Loucy (cell line): ENCODE results near the gene ANP32B.
A peak's percentile ranks its signal among the peaks of the same experiment; 100 is the strongest.

Experiments used
- H2AFZ ChIP-seq: fragments of 200-600 bp; sonication (generic); 2 replicates; pipeline ENCODE4 v1.6.0; 2016; ENCODE audit warnings: antibody characterized with exemption, mild to moderate bottlenecking, low read length, moderate library complexity
- H3F3A ChIP-seq: fragments of 200-600 bp; 2 replicates; pipeline ENCODE4 v1.6.0; 2016; ENCODE audit warnings: antibody characterized with exemption, low read depth, mild to moderate bottlenecking
- H3K27me3 ChIP-seq: fragments of 200-600 bp; sonication (generic); 2 replicates; pipeline ENCODE4 v1.6.1; 2014; ENCODE audit warnings: low read length, mild to moderate bottlenecking; ENCODE audit not compliant: insufficient read depth, poor library complexity, severe bottlenecking
- H3K36me3 ChIP-seq: fragments of 200-600 bp; sonication (generic); 2 replicates; pipeline ENCODE4 v1.6.1; 2016; ENCODE audit warnings: low read length; ENCODE audit not compliant: insufficient read depth
- H3K4me1 ChIP-seq: fragments of 200-600 bp; sonication (generic); 2 replicates; pipeline ENCODE4 v1.5.1; 2014; ENCODE audit warnings: low read length, mild to moderate bottlenecking; ENCODE audit not compliant: insufficient read depth, poor library complexity, severe bottlenecking
- H3K4me2 ChIP-seq: fragments of 200-600 bp; sonication (generic); 2 replicates; pipeline ENCODE4 v1.6.0; 2014; ENCODE audit warnings: antibody characterized with exemption, low read length, low read depth, mild to moderate bottlenecking; ENCODE audit not compliant: poor library complexity, severe bottlenecking
- H3K4me3 ChIP-seq: fragments of 200-600 bp; sonication (generic); 2 replicates; pipeline ENCODE4 v1.5.1; 2014; ENCODE audit warnings: low read length, mild to moderate bottlenecking, mixed read lengths; ENCODE audit not compliant: poor library complexity, severe bottlenecking
- H3K79me2 ChIP-seq: fragments of 200-600 bp; sonication (generic); 2 replicates; pipeline ENCODE4 v1.6.1; 2014; ENCODE audit warnings: low read length; ENCODE audit not compliant: insufficient read depth
- H3K9ac ChIP-seq: fragments of 200-600 bp; sonication (generic); 2 replicates; pipeline ENCODE4 v1.6.0; 2014; ENCODE audit warnings: mild to moderate bottlenecking, low read depth, low read length, moderate library complexity; ENCODE audit not compliant: poor library complexity, severe bottlenecking
- H3K9me2 ChIP-seq: fragments of 200-600 bp; sonication (generic); replicated peaks from 2 replicates; pipeline ENCODE4 v1.6.1; 2016; ENCODE audit warnings: low read depth, low read length, mixed read lengths
- H3K9me3 ChIP-seq: fragments of 200-600 bp; sonication (generic); 2 replicates; pipeline ENCODE4 v1.6.1; 2014; ENCODE audit warnings: mild to moderate bottlenecking, antibody characterized with exemption, low read length, low read depth; ENCODE audit not compliant: insufficient read depth
- H4K20me1 ChIP-seq: fragments of 200-600 bp; sonication (generic); 2 replicates; pipeline ENCODE4 v1.6.0; 2014; ENCODE audit warnings: antibody characterized with exemption, low read length, mild to moderate bottlenecking; ENCODE audit not compliant: insufficient read depth, poor library complexity, severe bottlenecking
- EZH2phosphoT487 ChIP-seq: fragments of 200-600 bp; IDR thresholded peaks from 2 replicates; pipeline ENCODE4 v1.6.1; 2018; ENCODE audit warnings: antibody characterized with exemption, mild to moderate bottlenecking, moderate library complexity, borderline replicate concordance
- TF ChIP-seq, protein P1 (sequence below): fragments of 200-600 bp; sonication (generic); conservative IDR thresholded peaks from 2 replicates; pipeline ENCODE4 v1.5.1; 2014; ENCODE audit warnings: mild to moderate bottlenecking, antibody characterized with exemption, low read length

ANP32B gene

DNA sequence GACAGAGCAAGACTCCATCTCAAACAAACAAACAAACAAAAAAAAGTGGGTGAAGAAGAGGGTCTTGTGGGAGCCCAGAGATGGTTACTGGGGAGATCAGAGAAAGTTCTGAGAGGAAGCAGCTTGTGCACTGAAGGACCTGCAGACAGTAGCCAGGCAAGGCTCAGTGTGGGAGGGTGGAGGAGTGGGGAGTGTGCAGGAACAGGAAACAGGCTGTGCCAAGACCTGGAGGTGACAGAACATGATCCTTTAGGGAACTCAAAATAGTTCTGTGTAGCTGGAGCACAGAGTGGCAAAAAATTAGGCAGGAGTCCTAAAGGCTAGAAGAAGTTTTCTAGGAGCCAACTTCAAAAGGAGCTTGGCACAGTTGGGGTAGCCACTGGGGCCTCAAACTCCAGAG lies 54.2 kb downstream of the ANP32B start:
- Histone ChIP-seq H3K9ac (no peak overlapping the region), H3K4me2 (no peak overlapping the region), H2AFZ (no peak overlapping the region; the same call in 1 of the 2 replicates), H3K4me1 (peaks cover 2% of the 10 kb centered on the region), H3K4me3 (no peak overlapping the region), H3K36me3 (no peaks in the 10 kb centered on the region), H3K79me2 (no peaks in the 10 kb centered on the region), H4K20me1 (no peaks in the 10 kb centered on the region), H3K9me2 (no peaks in the 10 kb centered on the region), H3K9me3 (no peaks in the 10 kb centered on the region), H3K27me3 (no peaks in the 10 kb centered on the region), H3F3A (no peaks in the 10 kb centered on the region)
- TF ChIP-seq, protein P1, sequence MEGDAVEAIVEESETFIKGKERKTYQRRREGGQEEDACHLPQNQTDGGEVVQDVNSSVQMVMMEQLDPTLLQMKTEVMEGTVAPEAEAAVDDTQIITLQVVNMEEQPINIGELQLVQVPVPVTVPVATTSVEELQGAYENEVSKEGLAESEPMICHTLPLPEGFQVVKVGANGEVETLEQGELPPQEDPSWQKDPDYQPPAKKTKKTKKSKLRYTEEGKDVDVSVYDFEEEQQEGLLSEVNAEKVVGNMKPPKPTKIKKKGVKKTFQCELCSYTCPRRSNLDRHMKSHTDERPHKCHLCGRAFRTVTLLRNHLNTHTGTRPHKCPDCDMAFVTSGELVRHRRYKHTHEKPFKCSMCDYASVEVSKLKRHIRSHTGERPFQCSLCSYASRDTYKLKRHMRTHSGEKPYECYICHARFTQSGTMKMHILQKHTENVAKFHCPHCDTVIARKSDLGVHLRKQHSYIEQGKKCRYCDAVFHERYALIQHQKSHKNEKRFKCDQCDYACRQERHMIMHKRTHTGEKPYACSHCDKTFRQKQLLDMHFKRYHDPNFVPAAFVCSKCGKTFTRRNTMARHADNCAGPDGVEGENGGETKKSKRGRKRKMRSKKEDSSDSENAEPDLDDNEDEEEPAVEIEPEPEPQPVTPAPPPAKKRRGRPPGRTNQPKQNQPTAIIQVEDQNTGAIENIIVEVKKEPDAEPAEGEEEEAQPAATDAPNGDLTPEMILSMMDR: no peak
- no peak for TF ChIP-seq EZH2phosphoT487

DNA sequence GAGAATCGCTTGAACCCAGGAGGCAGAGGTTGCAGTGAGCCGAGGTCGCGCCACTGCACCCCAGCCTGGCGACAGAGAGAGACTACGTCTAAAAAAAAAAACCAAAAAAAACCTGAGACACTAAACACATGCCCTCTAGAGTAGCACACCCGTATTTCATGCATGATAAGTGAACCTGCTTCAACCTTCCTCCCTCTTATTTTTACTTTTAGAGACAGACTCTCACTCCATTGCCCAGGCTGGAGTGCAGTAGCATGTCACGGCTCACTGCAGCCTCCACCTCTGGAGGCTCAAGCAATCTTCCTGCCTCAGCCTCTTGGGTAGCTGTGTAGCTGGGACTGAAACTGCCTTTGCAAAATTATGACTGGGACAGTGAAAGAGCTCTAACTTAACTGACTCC lies 55.8 kb downstream of the ANP32B start:
- Histone ChIP-seq H2AFZ (no peak overlapping the region), H3K9me2 (no peaks in the 10 kb centered on the region), H3K9me3 (no peaks in the 10 kb centered on the region), H3K27me3 (no peaks in the 10 kb centered on the region), H3K79me2 (no peaks in the 10 kb centered on the region), H4K20me1 (no peaks in the 10 kb centered on the region), H3K4me3 (no peak overlapping the region), H3K4me2 (no peak overlapping the region), H3K9ac (no peak overlapping the region), H3K36me3 (no peaks in the 10 kb centered on the region), H3K4me1 (peaks cover 2% of the 10 kb centered on the region), H3F3A (no peaks in the 10 kb centered on the region)
- TF ChIP-seq EZH2phosphoT487: no peak
- TF ChIP-seq, protein P1: peak; percentile 18; the same call in 1 of the 2 replicates

DNA sequence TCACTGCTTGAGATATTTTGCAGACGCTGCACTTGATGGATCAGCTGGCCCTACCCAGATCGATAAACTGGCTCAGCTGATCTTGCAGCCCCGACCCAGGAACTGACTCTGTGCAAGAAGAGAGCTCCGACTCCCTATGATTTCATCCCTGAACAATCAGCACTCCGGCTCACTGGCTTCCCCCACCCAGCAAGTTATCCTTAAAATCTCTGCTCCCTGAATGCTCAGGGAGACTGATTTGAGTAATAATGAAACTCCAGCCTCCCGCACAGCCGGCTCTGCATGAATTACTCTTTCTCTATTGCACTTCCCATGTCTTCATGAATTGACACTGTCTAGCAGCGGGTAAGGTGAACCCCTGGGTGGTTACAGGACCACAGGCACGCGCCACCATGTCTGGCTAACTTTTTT lies 56.5 kb downstream of the ANP32B start:
- H3K4me3 ChIP-seq: no peak overlapping the region
- no peaks in the 10 kb centered on the region for H3K9me3 ChIP-seq
- H3K36me3 ChIP-seq: no peaks in the 10 kb centered on the region
- H4K20me1 ChIP-seq: no peaks in the 10 kb centered on the region
- no peak overlapping the region for H2AFZ ChIP-seq
- H3F3A ChIP-seq: no peaks in the 10 kb centered on the region
- no peak for TF ChIP-seq EZH2phosphoT487
- TF ChIP-seq, protein P1: no peak
- no peak overlapping the region for H3K4me2 ChIP-seq
- H3K79me2 ChIP-seq: no peaks in the 10 kb centered on the region
- H3K4me1 ChIP-seq: peaks cover under 1% of the 10 kb centered on the region
- no peaks in the 10 kb centered on the region for H3K9me2 ChIP-seq
- no peaks in the 10 kb centered on the region for H3K27me3 ChIP-seq
- H3K9ac ChIP-seq: no peak overlapping the region
